Mucosa of descending colon (tissue), 3 donors: ENCODE data around the gene DND1. TPM values are rescaled to one million over a fixed set of nuclear protein-coding genes. Genes with fewer than 3 reads are reported as not detected.

Experiments used
- ATAC-seq: fragments of 200-7000 bp; cut with Tn5 transposase; one replicate; pipeline ENCODE4 v1.9.1; 2020; ENCODE audit warnings: mild to moderate bottlenecking, moderate library complexity
- DNase-seq, 3 donors: peaks; one replicate each; pipeline ENCODE4 v3.0.0-alpha.2; 2020
- H3K36me3 ChIP-seq: fragments of 200-600 bp; one replicate; pipeline ENCODE4 v1.8.0; 2021; ENCODE audit warnings: low read depth, mild to moderate bottlenecking
- H3K4me1 ChIP-seq: fragments of 200-600 bp; one replicate; pipeline ENCODE4 v1.8.0; 2021; ENCODE audit warnings: low read depth, mild to moderate bottlenecking
- H3K4me3 ChIP-seq: fragments of 200-600 bp; one replicate; pipeline ENCODE4 v1.8.0; 2021; ENCODE audit warnings: mild to moderate bottlenecking
- H3K9me3 ChIP-seq: fragments of 200-600 bp; one replicate; pipeline ENCODE4 v1.8.0; 2021; ENCODE audit warnings: mild to moderate bottlenecking
- intact Hi-C, 2 donors: fragments of 100-400 bp; cut with DNase I in 1 of 2; cut with micrococcal nuclease in 1 of 2; formaldehyde crosslinking; loops; one replicate each; pipeline versions ENCODE4 v1.11.0 to v1.11.1; 2022; cut with DNase I, micrococcal nuclease
- microRNA-seq: library from miRNA; unstranded; fragments of <30 nt; microRNA quantifications from one replicate; pipeline ENCODE4, GENCODE V29; 2019
- total RNA-seq, 3 donors: library from RNA; stranded (reverse); fragmentation: NEBNext Ultra II Directional in 2 of 3; extraction: Animal tissue kit (Norgen Biotek cat#: 25700) in 2 of 3; gene quantifications; one replicate each; pipeline versions ENCODE4 v1.2.1 to v1.2.4, GENCODE V29; 2021 to 2023
- TF ChIP-seq, protein P1 (sequence below): fragments of 200-600 bp; IDR thresholded peaks from one replicate; pipeline ENCODE4 v1.8.0; 2022; ENCODE audit warnings: antibody characterized with exemption, mild to moderate bottlenecking
- donor health status: DM: no; HTN: no; CAD: no; lungs with moderate emphysema.
- donor health status: DM: no; HTN: no; CAD: no.
- donor health status: DM: no; HTN: yes; CAD: no.

The DND1 gene
- total RNA-seq, 3 donors from 2014 or later, result 0.95 to 1.6 (median 1.1) TPM

DNA sequence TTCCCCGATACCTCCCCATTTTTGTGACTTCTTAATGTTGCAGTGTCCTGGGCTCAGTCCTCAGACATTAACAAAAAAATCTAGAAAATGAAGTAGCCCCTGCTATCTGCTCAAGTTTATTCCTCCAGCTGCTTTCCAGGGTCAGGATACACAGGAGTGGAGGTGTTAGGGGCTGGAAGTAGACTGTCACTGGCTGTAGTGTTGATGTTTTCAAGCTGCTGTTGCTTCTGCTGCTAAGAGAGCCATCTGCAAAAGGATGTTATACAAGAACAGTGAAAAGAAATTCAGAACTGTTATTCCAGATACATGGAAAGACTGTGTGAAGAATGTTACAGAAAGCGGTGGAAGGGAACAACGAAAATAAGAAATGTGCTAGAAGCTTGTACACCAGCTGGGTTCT, 51.1 kb downstream of the DND1 start:
- H3K4me3 ChIP-seq, result no peak overlapping the region
- TF ChIP-seq, protein P1, sequence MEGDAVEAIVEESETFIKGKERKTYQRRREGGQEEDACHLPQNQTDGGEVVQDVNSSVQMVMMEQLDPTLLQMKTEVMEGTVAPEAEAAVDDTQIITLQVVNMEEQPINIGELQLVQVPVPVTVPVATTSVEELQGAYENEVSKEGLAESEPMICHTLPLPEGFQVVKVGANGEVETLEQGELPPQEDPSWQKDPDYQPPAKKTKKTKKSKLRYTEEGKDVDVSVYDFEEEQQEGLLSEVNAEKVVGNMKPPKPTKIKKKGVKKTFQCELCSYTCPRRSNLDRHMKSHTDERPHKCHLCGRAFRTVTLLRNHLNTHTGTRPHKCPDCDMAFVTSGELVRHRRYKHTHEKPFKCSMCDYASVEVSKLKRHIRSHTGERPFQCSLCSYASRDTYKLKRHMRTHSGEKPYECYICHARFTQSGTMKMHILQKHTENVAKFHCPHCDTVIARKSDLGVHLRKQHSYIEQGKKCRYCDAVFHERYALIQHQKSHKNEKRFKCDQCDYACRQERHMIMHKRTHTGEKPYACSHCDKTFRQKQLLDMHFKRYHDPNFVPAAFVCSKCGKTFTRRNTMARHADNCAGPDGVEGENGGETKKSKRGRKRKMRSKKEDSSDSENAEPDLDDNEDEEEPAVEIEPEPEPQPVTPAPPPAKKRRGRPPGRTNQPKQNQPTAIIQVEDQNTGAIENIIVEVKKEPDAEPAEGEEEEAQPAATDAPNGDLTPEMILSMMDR, result no peak
- intact Hi-C loops, result no loop called here
- H3K4me1 ChIP-seq, result no peaks in the 10 kb centered on the region
- H3K9me3 ChIP-seq, result no peaks in the 10 kb centered on the region
- no peak for DNase-seq
- H3K36me3 ChIP-seq, result no peaks in the 10 kb centered on the region
- ATAC-seq, result no peak

Small RNA genes lying within 50 kb of the gene (microRNA-seq; reads per million reads assigned to microRNA genes)
- gene MIR3655, result 0.70 reads per million

Other genes starting within 250 kb of the DND1 start
- 10 to 100 TPM; 18.5 to 51.9 (median 23.1) TPM for gene EIF4EBP3, start 125.9 kb downstream of the DND1 start, total RNA-seq
- gene SRA1, start 116.1 kb downstream of the DND1 start, total RNA-seq, result 10 to 100 TPM; 27.9 to 38.0 (median 31.8) TPM
- gene APBB3, start 109.0 kb downstream of the DND1 start, total RNA-seq, result 10 to 100 TPM; 18.8 to 32.5 (median 21.2) TPM
- 10 to 100 TPM; 65.5 to 96.9 (median 93.8) TPM for gene SLC35A4, start 108.7 kb downstream of the DND1 start, total RNA-seq
- 10 to 100 TPM; 35.8 to 92.8 (median 90.9) TPM for gene CD14, start 40.4 kb downstream of the DND1 start, total RNA-seq
- 10 to 100 TPM; 13.6 to 21.7 (median 16.8) TPM for gene TMCO6, start 34.1 kb downstream of the DND1 start, total RNA-seq
- gene NDUFA2, start 25.9 kb downstream of the DND1 start, total RNA-seq, result 10 to 100 TPM; 63.5 to 93.1 (median 83.0) TPM
- gene IK, start 25.7 kb downstream of the DND1 start, total RNA-seq, result 10 to 100 TPM; 79.8 to 98.1 (median 79.9) TPM
- 10 to 100 TPM; 32.3 to 42.3 (median 42.2) TPM for gene WDR55, start 8.7 kb downstream of the DND1 start, total RNA-seq
- gene HARS1, start 17.8 kb upstream of the DND1 start, total RNA-seq, result 10 to 100 TPM; 44.5 to 58.3 (median 56.4) TPM
- 10 to 100 TPM; 28.9 to 43.3 (median 39.6) TPM for gene HARS2, start 17.9 kb upstream of the DND1 start, total RNA-seq
- 10 to 100 TPM; 43.8 to 59.7 (median 45.9) TPM for gene ZMAT2, start 26.9 kb upstream of the DND1 start, total RNA-seq
- gene PCDHA1, start 112.6 kb upstream of the DND1 start, total RNA-seq, result under 1 TPM in 1 of 3 donors, not detected in 2; 0.32 TPM
- under 1 TPM in 1 of 3 donors, not detected in 2; 0.32 TPM for gene PCDHA2, start 121.3 kb upstream of the DND1 start, total RNA-seq
- gene PCDHA3, start 127.5 kb upstream of the DND1 start, total RNA-seq, result 1 to 10 TPM in 1 of 3 donors, under 1 TPM in 1, not detected in 1; 0.06 to 1.3 TPM
- under 1 TPM; 0.24 to 0.93 (median 0.85) TPM for gene PCDHA4, start 133.5 kb upstream of the DND1 start, total RNA-seq
- gene PCDHA5, start 148.0 kb upstream of the DND1 start, total RNA-seq, result under 1 TPM; 0.10 to 0.35 (median 0.26) TPM
- under 1 TPM; 0.29 to 0.47 (median 0.35) TPM for gene PCDHA6, start 154.4 kb upstream of the DND1 start, total RNA-seq
- under 1 TPM in 2 of 3 donors, not detected in 1; 0.35 to 0.41 TPM for gene PCDHA7, start 160.7 kb upstream of the DND1 start, total RNA-seq
- gene PCDHA8, start 167.6 kb upstream of the DND1 start, total RNA-seq, result under 1 TPM in 2 of 3 donors, not detected in 1; 0.14 to 0.19 TPM
- gene PCDHA9, start 174.8 kb upstream of the DND1 start, total RNA-seq, result under 1 TPM in 2 of 3 donors, not detected in 1; 0.16 to 0.17 TPM
- gene PCDHA10, start 182.3 kb upstream of the DND1 start, total RNA-seq, result under 1 TPM; 0.27 to 0.47 (median 0.29) TPM
- under 1 TPM in 2 of 3 donors, not detected in 1; 0.19 to 0.58 TPM for gene PCDHA11, start 195.4 kb upstream of the DND1 start, total RNA-seq
- under 1 TPM in 2 of 3 donors, not detected in 1; 0.14 to 0.41 TPM for gene PCDHA12, start 201.7 kb upstream of the DND1 start, total RNA-seq
- gene PCDHA13, start 208.5 kb upstream of the DND1 start, total RNA-seq, result under 1 TPM in 2 of 3 donors, not detected in 1; 0.23 to 0.32 TPM